Measurements from ENCODE around the gene ARHGAP11A. TPM values are rescaled to one million over a fixed set of nuclear protein-coding genes. Genes with fewer than 3 reads are reported as not detected.

Gene ARHGAP11A
- total and polyA plus RNA-seq, 9 of the 15 experiments (the other 6 are each of a cell fraction or from before 2014, with no cell fraction given): 17.5 to 92.5 (median 61.1) TPM

GRCh38 chr15:32636410-32636809 is 21.1 kb downstream of the ARHGAP11A start (continued):
- TF ChIP-seq ZNF318 (IDR thresholded peaks at IDR 0.05; ENCODE audit: borderline replicate concordance in 1 of 2, low read depth in 1 of 2) (no peak), CLOCK (CRISPR knock-in tag; IDR thresholded peaks at IDR 0.05; ENCODE audit: borderline replicate concordance) (no peak), CBX5 (IDR thresholded peaks at IDR 0.05; ENCODE audit: borderline replicate concordance, low read depth) (no peak), ZNF12 (CRISPR knock-in tag; IDR thresholded peaks at IDR 0.05) (no peak), SNRNP70 (optimal IDR thresholded peaks at IDR 0.05; ENCODE audit: low read depth, low read length) (no peak), ELK1 (CRISPR knock-in tag; IDR thresholded peaks at IDR 0.05) (no peak), ELF2 (CRISPR knock-in tag; IDR thresholded peaks at IDR 0.05) (no peak), MEIS2 (IDR thresholded peaks at IDR 0.05; ENCODE audit: partially characterized antibody) (no peak)
